ENCODE measurements around the gene MARCO. TPM values are rescaled to one million over a fixed set of nuclear protein-coding genes. Genes with fewer than 3 reads are reported as not detected.

Gene MARCO
- polyA plus RNA-seq, 1 donor (not counting 4 experiments of a cell fraction or from before 2014, with no cell fraction given), result 0.13 TPM

DNA sequence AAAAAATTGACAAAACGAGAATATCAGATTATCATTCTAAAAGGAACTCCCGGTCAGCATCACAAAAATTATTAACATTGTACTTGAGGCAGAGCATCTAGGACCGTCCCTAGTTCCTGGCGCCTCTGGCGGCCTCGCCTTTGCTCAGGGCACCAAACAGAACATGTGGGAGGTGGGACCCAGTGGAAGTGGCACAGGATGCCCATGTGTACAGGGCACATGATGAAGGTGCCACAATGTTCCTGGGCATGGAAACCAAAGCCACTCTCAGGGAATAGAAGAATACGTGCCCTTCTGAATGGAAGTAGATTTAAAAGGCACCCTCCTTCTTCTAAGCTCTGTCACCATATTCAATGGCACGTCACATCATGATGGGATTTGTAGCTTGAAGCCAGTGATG is 30.1 kb upstream of the MARCO start:
- FAIRE-seq (no peak), DNase-seq (ENCODE audit: low read depth, low spot score) (no peak)
- H3K9me3 ChIP-seq (ENCODE audit: control insufficient read depth, low read depth, low read length), result no peaks in the 10 kb centered on the region
- peaks cover 14% of the 10 kb centered on the region for H3K4me1 ChIP-seq (ENCODE audit: control insufficient read depth, extremely low read depth, insufficient read depth, low read length)
- no peaks in the 10 kb centered on the region for H3K9me1 ChIP-seq (ENCODE audit: control insufficient read depth, extremely low read depth, insufficient read depth, low read length)
- no peak overlapping the region for H3K4me2 ChIP-seq (ENCODE audit: control insufficient read depth, extremely low read depth, insufficient read depth, low read depth, low read length)
- H3K36me3 ChIP-seq (ENCODE audit: control insufficient read depth in 2 of 2, extremely low read depth in 1 of 2, insufficient read depth in 2 of 2, low read length in 2 of 2), result no peaks in the 10 kb centered on the region
- TF ChIP-seq, protein P1, sequence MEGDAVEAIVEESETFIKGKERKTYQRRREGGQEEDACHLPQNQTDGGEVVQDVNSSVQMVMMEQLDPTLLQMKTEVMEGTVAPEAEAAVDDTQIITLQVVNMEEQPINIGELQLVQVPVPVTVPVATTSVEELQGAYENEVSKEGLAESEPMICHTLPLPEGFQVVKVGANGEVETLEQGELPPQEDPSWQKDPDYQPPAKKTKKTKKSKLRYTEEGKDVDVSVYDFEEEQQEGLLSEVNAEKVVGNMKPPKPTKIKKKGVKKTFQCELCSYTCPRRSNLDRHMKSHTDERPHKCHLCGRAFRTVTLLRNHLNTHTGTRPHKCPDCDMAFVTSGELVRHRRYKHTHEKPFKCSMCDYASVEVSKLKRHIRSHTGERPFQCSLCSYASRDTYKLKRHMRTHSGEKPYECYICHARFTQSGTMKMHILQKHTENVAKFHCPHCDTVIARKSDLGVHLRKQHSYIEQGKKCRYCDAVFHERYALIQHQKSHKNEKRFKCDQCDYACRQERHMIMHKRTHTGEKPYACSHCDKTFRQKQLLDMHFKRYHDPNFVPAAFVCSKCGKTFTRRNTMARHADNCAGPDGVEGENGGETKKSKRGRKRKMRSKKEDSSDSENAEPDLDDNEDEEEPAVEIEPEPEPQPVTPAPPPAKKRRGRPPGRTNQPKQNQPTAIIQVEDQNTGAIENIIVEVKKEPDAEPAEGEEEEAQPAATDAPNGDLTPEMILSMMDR (optimal IDR thresholded peaks at IDR 0.05 in 1 of 3, IDR thresholded peaks at IDR 0.05 in 1 of 3, conservative IDR thresholded peaks at IDR 0.05 in 1 of 3; ENCODE audit: extremely low read depth in 1 of 3, insufficient read depth in 2 of 3, low read length in 3 of 3), result no peak
- no peaks in the 10 kb centered on the region for H3K79me2 ChIP-seq (ENCODE audit: control insufficient read depth, insufficient read depth, low read length)
- H3K27ac ChIP-seq (ENCODE audit: control insufficient read depth, insufficient read depth, low read length), result no peak overlapping the region
- no peak overlapping the region for H3K4me3 ChIP-seq (ENCODE audit: control insufficient read depth in 2 of 3, extremely low read depth in 1 of 3, insufficient read depth in 2 of 3, low read depth in 1 of 3, low read length in 3 of 3)
- H4K20me1 ChIP-seq (ENCODE audit: control insufficient read depth, extremely low read depth, insufficient read depth, low read length), result no peaks in the 10 kb centered on the region
- no peak overlapping the region for H3K9ac ChIP-seq (ENCODE audit: control insufficient read depth, extremely low read depth, insufficient read depth, low read length)
- H2AFZ ChIP-seq (ENCODE audit: control insufficient read depth, low read length), result no peak overlapping the region
- H3K27me3 ChIP-seq (ENCODE audit: control insufficient read depth, extremely low read depth, insufficient read depth, low read length), result no peaks in the 10 kb centered on the region
- dilution Hi-C loops (cut with MboI; ENCODE audit: extremely low pct_ligation_motif_present, low sequenced_read_pairs), result no loop called here

DNA sequence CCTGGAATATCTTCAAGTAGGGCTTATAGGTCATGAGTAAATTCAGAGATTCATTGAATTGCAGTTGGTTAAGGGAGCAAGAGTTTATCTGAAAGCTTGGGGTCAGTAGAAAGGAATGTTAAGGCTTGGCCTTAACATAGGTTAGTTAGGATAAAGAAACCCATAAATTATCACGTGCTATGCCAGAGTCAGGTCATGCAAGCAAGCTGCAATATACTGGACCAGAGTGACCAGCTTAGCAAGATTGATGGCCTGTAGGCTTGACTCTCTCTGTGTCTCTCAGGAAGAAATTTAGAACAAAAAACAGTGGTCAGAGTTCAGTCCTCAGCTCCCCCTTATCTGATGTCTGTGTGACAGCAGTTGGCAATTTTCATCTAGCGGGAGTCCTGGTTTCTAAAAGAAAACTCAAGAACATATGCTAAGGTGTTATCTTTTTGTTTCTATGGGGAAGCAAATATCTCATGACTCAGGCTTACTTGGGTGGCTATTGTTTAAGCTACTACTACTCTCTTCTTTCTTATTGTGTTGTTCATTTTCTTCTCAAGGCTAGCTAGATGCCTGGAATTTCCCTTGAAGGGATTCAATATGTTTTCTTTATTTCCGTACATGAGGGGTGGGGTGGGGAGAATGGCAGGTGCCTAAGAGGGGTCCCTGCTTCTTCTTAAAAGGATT is 28.7 kb upstream of the MARCO start:
- Histone ChIP-seq H3K9me1 (ENCODE audit: control insufficient read depth, extremely low read depth, insufficient read depth, low read length) (no peaks in the 10 kb centered on the region), H3K9me3 (ENCODE audit: control insufficient read depth, low read depth, low read length) (no peaks in the 10 kb centered on the region), H3K27ac (ENCODE audit: control insufficient read depth, insufficient read depth, low read length) (peak overlapping the region; percentile 65), H3K9ac (ENCODE audit: control insufficient read depth, extremely low read depth, insufficient read depth, low read length) (peak overlapping the region; percentile 34), H4K20me1 (ENCODE audit: control insufficient read depth, extremely low read depth, insufficient read depth, low read length) (no peaks in the 10 kb centered on the region), H3K79me2 (ENCODE audit: control insufficient read depth, insufficient read depth, low read length) (no peaks in the 10 kb centered on the region), H3K27me3 (ENCODE audit: control insufficient read depth, extremely low read depth, insufficient read depth, low read length) (no peaks in the 10 kb centered on the region), H3K4me1 (ENCODE audit: control insufficient read depth, extremely low read depth, insufficient read depth, low read length) (peaks cover 14% of the 10 kb centered on the region), H2AFZ (ENCODE audit: control insufficient read depth, low read length) (no peak overlapping the region), H3K36me3 (ENCODE audit: control insufficient read depth in 2 of 2, extremely low read depth in 1 of 2, insufficient read depth in 2 of 2, low read length in 2 of 2) (no peaks in the 10 kb centered on the region), H3K4me3 (ENCODE audit: control insufficient read depth in 2 of 3, extremely low read depth in 1 of 3, insufficient read depth in 2 of 3, low read depth in 1 of 3, low read length in 3 of 3) (no peak overlapping the region), H3K4me2 (ENCODE audit: control insufficient read depth, extremely low read depth, insufficient read depth, low read depth, low read length) (peak overlapping the region; percentile 54)
- FAIRE-seq (no peak), DNase-seq (ENCODE audit: low read depth, low spot score) (no peak)
- dilution Hi-C loops (cut with MboI; ENCODE audit: extremely low pct_ligation_motif_present, low sequenced_read_pairs), result no loop called here
- no peak for TF ChIP-seq EZH2 (IDR thresholded peaks at IDR 0.05; ENCODE audit: low read length)
- TF ChIP-seq, protein P1 (optimal IDR thresholded peaks at IDR 0.05 in 1 of 3, IDR thresholded peaks at IDR 0.05 in 1 of 3, conservative IDR thresholded peaks at IDR 0.05 in 1 of 3; ENCODE audit: extremely low read depth in 1 of 3, insufficient read depth in 2 of 3, low read length in 3 of 3), result no peak

All from keratinocyte (primary cell).